ENCODE measurements around the gene NELL1. TPM values are rescaled to one million over a fixed set of nuclear protein-coding genes. Genes with fewer than 3 reads are reported as not detected.

The NELL1 gene
- total and polyA plus RNA-seq, 2 donors, result 1.4 to 4.3 TPM

GRCh38 chr11:21105196-21105917 lies 436.0 kb downstream of the NELL1 start:
- 82% methylated on average over 5 of the region's 5 CpGs for WGBS
- H3K36me3 ChIP-seq (ENCODE audit: control insufficient read depth in 2 of 2, insufficient read depth in 2 of 2, low read length in 1 of 2), result no peaks in the 10 kb centered on the region
- no peaks in the 10 kb centered on the region for H3K4me1 ChIP-seq (ENCODE audit: control insufficient read depth in 2 of 2, insufficient read depth in 2 of 2, low read length in 2 of 2)
- H3K9me3 ChIP-seq (ENCODE audit: control insufficient read depth in 2 of 2, insufficient read depth in 1 of 2, low read length in 1 of 2), result no peaks in the 10 kb centered on the region
- H3K27me3 ChIP-seq (ENCODE audit: control insufficient read depth in 2 of 2, insufficient read depth in 1 of 2, low read length in 1 of 2), result no peaks in the 10 kb centered on the region
- no peak overlapping the region for H3K4me3 ChIP-seq (ENCODE audit: low read length in 2 of 2)
- H3K27ac ChIP-seq (ENCODE audit: low read depth in 1 of 2, low read length in 1 of 2), result no peak overlapping the region
- DNase-seq (ENCODE audit: low read depth in 6 of 9, low spot score in 9 of 9), result no peak

GRCh38 chr11:21109341-21109740 lies 440.0 kb downstream of the NELL1 start:
- DNase-seq (ENCODE audit: low read depth in 6 of 9, low spot score in 9 of 9), result no peak
- no peaks in the 10 kb centered on the region for H3K9me3 ChIP-seq (ENCODE audit: control insufficient read depth in 2 of 2, insufficient read depth in 1 of 2, low read length in 1 of 2)
- no peak overlapping the region for H3K27ac ChIP-seq (ENCODE audit: low read depth in 1 of 2, low read length in 1 of 2)
- H3K36me3 ChIP-seq (ENCODE audit: control insufficient read depth in 2 of 2, insufficient read depth in 2 of 2, low read length in 1 of 2), result no peaks in the 10 kb centered on the region
- WGBS, result 97% methylated on average over 2 of the region's 2 CpGs
- no peaks in the 10 kb centered on the region for H3K4me1 ChIP-seq (ENCODE audit: control insufficient read depth in 2 of 2, insufficient read depth in 2 of 2, low read length in 2 of 2)
- no peak overlapping the region for H3K4me3 ChIP-seq (ENCODE audit: low read length in 2 of 2)
- no peaks in the 10 kb centered on the region for H3K27me3 ChIP-seq (ENCODE audit: control insufficient read depth in 2 of 2, insufficient read depth in 1 of 2, low read length in 1 of 2)

- DNase-seq (ENCODE audit: low read depth in 6 of 9, low spot score in 9 of 9), result no peak
- Histone ChIP-seq H3K36me3 (ENCODE audit: control insufficient read depth in 2 of 2, insufficient read depth in 2 of 2, low read length in 1 of 2) (no peaks in the 10 kb centered on the region), H3K4me3 (ENCODE audit: low read length in 2 of 2) (no peak overlapping the region), H3K27ac (ENCODE audit: low read depth in 1 of 2, low read length in 1 of 2) (no peak overlapping the region), H3K27me3 (ENCODE audit: control insufficient read depth in 2 of 2, insufficient read depth in 1 of 2, low read length in 1 of 2) (no peaks in the 10 kb centered on the region), H3K9me3 (ENCODE audit: control insufficient read depth in 2 of 2, insufficient read depth in 1 of 2, low read length in 1 of 2) (no peaks in the 10 kb centered on the region), H3K4me1 (ENCODE audit: control insufficient read depth in 2 of 2, insufficient read depth in 2 of 2, low read length in 2 of 2) (no peaks in the 10 kb centered on the region)
- 92% methylated on average over 1 of the region's 1 CpG for WGBS
Observed at GRCh38 chr11:21110415-21110814, 441.0 kb downstream of the NELL1 start.

GRCh38 chr11:21113876-21114275 lies 444.5 kb downstream of the NELL1 start:
- Histone ChIP-seq H3K27me3 (ENCODE audit: control insufficient read depth in 2 of 2, insufficient read depth in 1 of 2, low read length in 1 of 2) (no peaks in the 10 kb centered on the region), H3K27ac (ENCODE audit: low read depth in 1 of 2, low read length in 1 of 2) (no peak overlapping the region), H3K36me3 (ENCODE audit: control insufficient read depth in 2 of 2, insufficient read depth in 2 of 2, low read length in 1 of 2) (no peaks in the 10 kb centered on the region), H3K9me3 (ENCODE audit: control insufficient read depth in 2 of 2, insufficient read depth in 1 of 2, low read length in 1 of 2) (no peaks in the 10 kb centered on the region), H3K4me3 (ENCODE audit: low read length in 2 of 2) (no peak overlapping the region), H3K4me1 (ENCODE audit: control insufficient read depth in 2 of 2, insufficient read depth in 2 of 2, low read length in 2 of 2) (no peaks in the 10 kb centered on the region)
- WGBS, result 81% methylated on average over 3 of the region's 3 CpGs
- DNase-seq (ENCODE audit: low read depth in 6 of 9, low spot score in 9 of 9), result no peak

- Histone ChIP-seq H3K4me3 (ENCODE audit: low read length in 2 of 2) (no peak overlapping the region), H3K27ac (ENCODE audit: low read depth in 1 of 2, low read length in 1 of 2) (no peak overlapping the region), H3K9me3 (ENCODE audit: control insufficient read depth in 2 of 2, insufficient read depth in 1 of 2, low read length in 1 of 2) (no peaks in the 10 kb centered on the region), H3K27me3 (ENCODE audit: control insufficient read depth in 2 of 2, insufficient read depth in 1 of 2, low read length in 1 of 2) (no peaks in the 10 kb centered on the region), H3K36me3 (ENCODE audit: control insufficient read depth in 2 of 2, insufficient read depth in 2 of 2, low read length in 1 of 2) (no peaks in the 10 kb centered on the region), H3K4me1 (ENCODE audit: control insufficient read depth in 2 of 2, insufficient read depth in 2 of 2, low read length in 2 of 2) (no peaks in the 10 kb centered on the region)
- DNase-seq (ENCODE audit: low read depth in 6 of 9, low spot score in 9 of 9), result no peak
- WGBS, result 95% methylated on average over 1 of the region's 1 CpG
Observed at GRCh38 chr11:21116009-21116408, 446.6 kb downstream of the NELL1 start.

- Histone ChIP-seq H3K4me3 (ENCODE audit: low read length in 2 of 2) (no peak overlapping the region), H3K9me3 (ENCODE audit: control insufficient read depth in 2 of 2, insufficient read depth in 1 of 2, low read length in 1 of 2) (no peaks in the 10 kb centered on the region), H3K27me3 (ENCODE audit: control insufficient read depth in 2 of 2, insufficient read depth in 1 of 2, low read length in 1 of 2) (no peaks in the 10 kb centered on the region), H3K4me1 (ENCODE audit: control insufficient read depth in 2 of 2, insufficient read depth in 2 of 2, low read length in 2 of 2) (no peaks in the 10 kb centered on the region), H3K27ac (ENCODE audit: low read depth in 1 of 2, low read length in 1 of 2) (no peak overlapping the region), H3K36me3 (ENCODE audit: control insufficient read depth in 2 of 2, insufficient read depth in 2 of 2, low read length in 1 of 2) (no peaks in the 10 kb centered on the region)
- 65% methylated on average over 3 of the region's 3 CpGs for WGBS
- no peak for DNase-seq (ENCODE audit: low read depth in 6 of 9, low spot score in 9 of 9)
Observed at GRCh38 chr11:21119411-21119810, 450.0 kb downstream of the NELL1 start.

- Histone ChIP-seq H3K36me3 (ENCODE audit: control insufficient read depth in 2 of 2, insufficient read depth in 2 of 2, low read length in 1 of 2) (no peaks in the 10 kb centered on the region), H3K4me1 (ENCODE audit: control insufficient read depth in 2 of 2, insufficient read depth in 2 of 2, low read length in 2 of 2) (no peaks in the 10 kb centered on the region), H3K4me3 (ENCODE audit: low read length in 2 of 2) (no peak overlapping the region), H3K27me3 (ENCODE audit: control insufficient read depth in 2 of 2, insufficient read depth in 1 of 2, low read length in 1 of 2) (no peaks in the 10 kb centered on the region), H3K27ac (ENCODE audit: low read depth in 1 of 2, low read length in 1 of 2) (no peak overlapping the region), H3K9me3 (ENCODE audit: control insufficient read depth in 2 of 2, insufficient read depth in 1 of 2, low read length in 1 of 2) (no peaks in the 10 kb centered on the region)
- WGBS, result 96% methylated on average over 1 of the region's 1 CpG
- DNase-seq (ENCODE audit: low read depth in 6 of 9, low spot score in 9 of 9), result no peak
Observed at GRCh38 chr11:21121991-21122390, 452.6 kb downstream of the NELL1 start.

- WGBS, result 95% methylated on average over 3 of the region's 3 CpGs
- no peaks in the 10 kb centered on the region for H3K36me3 ChIP-seq (ENCODE audit: control insufficient read depth in 2 of 2, insufficient read depth in 2 of 2, low read length in 1 of 2)
- no peak for DNase-seq (ENCODE audit: low read depth in 6 of 9, low spot score in 9 of 9)
Observed at GRCh38 chr11:21122523-21122922, 453.1 kb downstream of the NELL1 start.

GRCh38 chr11:21132146-21132720 lies 462.8 kb downstream of the NELL1 start:
- H3K4me3 ChIP-seq (ENCODE audit: low read length in 2 of 2), result no peak overlapping the region
- no peaks in the 10 kb centered on the region for H3K36me3 ChIP-seq (ENCODE audit: control insufficient read depth in 2 of 2, insufficient read depth in 2 of 2, low read length in 1 of 2)
- H3K27ac ChIP-seq (ENCODE audit: low read depth in 1 of 2, low read length in 1 of 2), result no peak overlapping the region
- no peaks in the 10 kb centered on the region for H3K4me1 ChIP-seq (ENCODE audit: control insufficient read depth in 2 of 2, insufficient read depth in 2 of 2, low read length in 2 of 2)
- DNase-seq (ENCODE audit: low read depth in 6 of 9, low spot score in 9 of 9), result no peak
- 86% methylated on average over 11 of the region's 11 CpGs for WGBS
- H3K27me3 ChIP-seq (ENCODE audit: control insufficient read depth in 2 of 2, insufficient read depth in 1 of 2, low read length in 1 of 2), result no peaks in the 10 kb centered on the region
- H3K9me3 ChIP-seq (ENCODE audit: control insufficient read depth in 2 of 2, insufficient read depth in 1 of 2, low read length in 1 of 2), result no peaks in the 10 kb centered on the region

More at GRCh38 chr11:21122523-21122922, 453.1 kb downstream of the NELL1 start:
- H3K9me3 ChIP-seq (ENCODE audit: control insufficient read depth in 2 of 2, insufficient read depth in 1 of 2, low read length in 1 of 2), result no peaks in the 10 kb centered on the region
- no peaks in the 10 kb centered on the region for H3K27me3 ChIP-seq (ENCODE audit: control insufficient read depth in 2 of 2, insufficient read depth in 1 of 2, low read length in 1 of 2)
- H3K4me1 ChIP-seq (ENCODE audit: control insufficient read depth in 2 of 2, insufficient read depth in 2 of 2, low read length in 2 of 2), result no peaks in the 10 kb centered on the region
- no peak overlapping the region for H3K4me3 ChIP-seq (ENCODE audit: low read length in 2 of 2)
- H3K27ac ChIP-seq (ENCODE audit: low read depth in 1 of 2, low read length in 1 of 2), result no peak overlapping the region
